Measurements from ENCODE around the gene STX1B. TPM values are rescaled to one million over a fixed set of nuclear protein-coding genes. Genes with fewer than 3 reads are reported as not detected.

The STX1B gene
- total RNA-seq, 1 experiment from 2014 or later = not detected

DNA sequence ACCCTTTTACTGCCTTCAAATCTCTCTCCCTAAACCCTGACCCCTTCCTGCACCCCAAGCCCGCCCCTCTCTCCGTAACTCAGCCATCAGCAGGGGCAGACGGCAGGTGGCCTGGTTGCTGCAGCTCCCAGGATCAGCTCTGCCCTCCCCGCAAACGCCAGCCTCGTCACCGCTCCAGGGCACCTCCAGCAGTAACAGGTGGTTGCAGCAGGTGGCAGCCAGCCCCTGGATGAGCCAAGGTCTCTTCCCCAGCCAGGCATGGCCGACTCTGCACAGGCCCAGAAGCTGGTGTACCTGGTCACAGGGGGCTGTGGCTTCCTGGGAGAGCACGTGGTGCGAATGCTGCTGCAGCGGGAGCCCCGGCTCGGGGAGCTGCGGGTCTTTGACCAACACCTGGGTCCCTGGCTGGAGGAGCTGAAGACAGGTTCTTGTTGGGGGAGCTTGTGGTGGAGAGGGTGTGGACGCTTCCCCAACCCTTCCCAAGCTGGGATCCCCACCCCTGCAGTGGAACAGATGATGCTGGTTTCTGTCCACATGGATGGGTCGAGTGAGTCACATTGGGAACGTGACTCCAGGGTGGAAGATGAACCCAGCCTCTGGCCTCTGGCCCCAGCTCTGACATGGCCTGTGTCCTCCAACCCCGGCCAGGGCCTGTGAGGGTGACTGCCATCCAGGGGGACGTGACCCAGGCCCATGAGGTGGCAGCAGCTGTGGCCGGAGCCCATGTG, 24.9 kb downstream of the STX1B start:
- DNase-seq (ENCODE audit: low read depth) = peak; percentile 79
- in situ Hi-C loops (cut with HindIII; ENCODE audit: low pct_unique_long_range_greater_than_20kb, low sequenced_read_pairs) = no loop called here

DNA sequence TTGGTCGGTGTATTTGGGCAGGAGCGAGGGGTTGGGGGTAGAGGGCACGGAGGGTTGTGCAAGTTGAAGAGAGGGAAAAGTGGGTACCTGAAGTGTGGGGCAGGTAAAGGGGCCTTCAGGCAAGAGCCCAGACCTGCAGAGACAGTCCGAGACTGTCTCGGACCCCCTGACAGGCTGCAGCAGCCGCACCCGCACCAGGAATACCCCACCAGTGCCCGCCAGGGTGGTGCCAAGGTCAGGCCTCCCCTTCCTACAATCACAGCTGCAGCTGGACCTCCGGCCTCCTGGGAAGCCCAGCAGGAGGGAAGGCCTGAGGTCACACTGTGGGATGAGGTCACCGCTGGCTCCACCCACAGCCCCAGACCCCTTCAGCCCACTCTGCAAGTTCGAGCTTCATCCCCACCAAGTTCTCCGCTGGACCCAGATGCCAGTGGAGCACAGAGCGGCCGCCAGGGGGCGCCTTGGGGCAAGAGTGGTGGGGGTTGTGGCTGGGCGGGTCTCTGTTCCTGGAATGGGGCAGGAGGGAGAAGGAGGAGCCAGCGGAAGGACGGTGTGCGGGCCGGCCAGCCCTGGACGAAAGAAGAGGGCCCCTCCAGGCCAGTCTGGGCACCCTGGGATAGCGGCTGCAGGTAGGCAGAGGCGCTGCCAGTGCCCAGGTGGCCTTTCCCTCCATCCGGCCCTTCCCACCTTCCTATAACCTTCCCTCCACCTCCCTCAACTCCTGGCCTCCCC, 25.6 kb downstream of the STX1B start, which contains the start of gene HSD3B7:
Gene HSD3B7 (plus strand): TSS at position 539 of the 732 bp plus-strand sequence. CDS start 452 bp downstream, outside the sequence.
- DNase-seq (ENCODE audit: low read depth) = peak; percentile 82
- in situ Hi-C loops (cut with HindIII; ENCODE audit: low pct_unique_long_range_greater_than_20kb, low sequenced_read_pairs) = no loop called here

DNA sequence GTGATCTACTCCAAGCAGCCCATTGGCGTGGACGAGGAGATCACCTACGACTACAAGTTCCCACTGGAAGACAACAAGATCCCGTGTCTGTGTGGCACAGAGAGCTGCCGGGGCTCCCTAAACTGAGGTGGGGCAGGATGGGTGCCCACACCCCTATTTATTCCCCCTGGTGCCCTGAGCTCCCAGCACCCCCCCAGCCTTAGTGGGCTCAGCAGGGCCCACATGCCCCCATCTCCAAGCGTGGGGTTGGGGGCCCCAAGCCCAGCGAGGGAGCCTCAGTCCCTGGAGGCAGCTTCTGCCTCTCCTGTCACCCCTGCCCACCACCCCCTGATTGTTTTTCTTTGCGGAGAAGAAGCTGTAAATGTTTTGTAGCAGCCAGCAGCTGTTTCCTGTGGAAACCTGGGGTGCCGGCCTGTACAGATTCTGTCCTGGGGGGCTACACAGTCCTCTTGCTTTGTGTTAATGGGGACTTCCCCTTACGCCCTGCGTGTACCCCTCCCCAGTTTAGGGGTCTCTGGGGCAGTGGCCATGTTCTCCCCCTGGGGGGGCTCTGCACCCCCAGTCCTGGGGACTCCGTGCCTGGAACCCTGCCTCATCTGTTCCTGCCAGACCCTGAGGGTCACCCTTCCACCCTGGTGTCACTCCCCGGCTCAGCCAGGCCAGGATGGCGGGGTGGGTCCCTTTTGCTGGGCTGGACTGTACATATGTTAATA, 26.4 kb downstream of the STX1B start:
- DNase-seq (ENCODE audit: low read depth) = no peak
- in situ Hi-C loops (cut with HindIII; ENCODE audit: low pct_unique_long_range_greater_than_20kb, low sequenced_read_pairs) = no loop called here

DNA sequence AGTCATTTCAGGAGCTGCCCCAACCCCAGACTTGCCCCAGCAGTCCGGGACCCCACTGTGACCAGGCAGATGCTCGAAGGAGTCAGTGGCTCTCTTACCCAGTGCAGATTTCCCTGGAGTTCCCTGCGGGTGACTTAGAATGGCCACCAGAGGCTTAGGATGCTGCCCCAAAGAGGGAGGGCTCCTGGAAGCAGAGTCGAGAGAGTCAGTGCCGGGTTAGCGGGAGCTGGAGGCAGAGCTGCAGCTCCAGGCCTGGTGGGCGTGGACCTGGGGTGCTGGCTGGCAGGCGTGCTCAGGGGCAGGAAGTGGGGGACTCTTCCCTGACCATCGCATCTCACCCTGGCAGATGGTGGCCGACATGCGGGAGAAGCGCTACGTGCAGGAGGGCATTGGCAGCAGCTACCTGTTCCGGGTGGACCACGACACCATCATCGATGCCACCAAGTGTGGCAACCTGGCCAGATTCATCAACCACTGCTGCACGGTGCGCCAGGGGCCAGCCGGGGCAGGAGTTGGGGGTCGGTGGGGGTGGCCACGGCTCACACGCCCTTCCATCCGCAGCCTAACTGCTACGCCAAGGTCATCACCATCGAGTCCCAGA, 27.0 kb downstream of the STX1B start:
- no peak for DNase-seq (ENCODE audit: low read depth)
- in situ Hi-C loops (cut with HindIII; ENCODE audit: low pct_unique_long_range_greater_than_20kb, low sequenced_read_pairs) = no loop called here

DNA sequence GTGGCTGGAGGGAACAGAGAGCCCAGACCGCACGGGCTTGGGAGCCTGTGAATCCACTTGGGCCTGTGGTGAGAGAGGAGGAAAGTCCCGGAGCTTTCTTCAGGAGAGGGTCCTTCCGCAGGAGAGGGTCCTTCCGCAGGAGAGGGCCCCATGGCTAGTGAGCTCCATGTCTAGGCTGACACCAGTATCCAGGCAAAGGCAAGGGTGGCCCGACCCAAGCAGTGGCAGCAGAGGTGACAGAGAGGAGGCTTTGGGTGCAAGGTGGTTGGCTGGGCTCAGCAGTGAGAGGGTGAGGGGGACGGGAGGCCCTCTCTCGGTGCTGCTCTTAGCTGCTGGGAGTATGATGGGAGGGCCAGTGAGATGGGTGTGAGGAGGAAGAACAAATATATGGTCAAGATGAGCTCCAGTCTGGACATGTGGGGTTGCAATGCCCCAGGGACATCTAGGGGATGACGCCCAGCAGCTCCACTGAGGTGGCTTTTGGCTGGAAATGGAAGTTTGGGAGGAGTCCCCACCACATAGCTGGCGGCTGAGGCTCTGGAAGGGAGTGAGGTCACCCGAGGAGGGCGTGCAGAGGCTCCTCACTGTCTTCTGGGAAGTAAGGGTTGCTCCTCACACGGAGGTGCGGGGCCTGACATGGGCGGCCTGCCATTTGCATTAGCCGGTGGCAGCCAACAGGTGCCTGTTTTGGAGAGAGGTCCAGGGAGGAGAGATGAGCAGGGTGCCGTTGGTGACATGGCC, 27.7 kb downstream of the STX1B start:
- no peak for DNase-seq (ENCODE audit: low read depth)
- in situ Hi-C loops (cut with HindIII; ENCODE audit: low pct_unique_long_range_greater_than_20kb, low sequenced_read_pairs) = no loop called here

DNA sequence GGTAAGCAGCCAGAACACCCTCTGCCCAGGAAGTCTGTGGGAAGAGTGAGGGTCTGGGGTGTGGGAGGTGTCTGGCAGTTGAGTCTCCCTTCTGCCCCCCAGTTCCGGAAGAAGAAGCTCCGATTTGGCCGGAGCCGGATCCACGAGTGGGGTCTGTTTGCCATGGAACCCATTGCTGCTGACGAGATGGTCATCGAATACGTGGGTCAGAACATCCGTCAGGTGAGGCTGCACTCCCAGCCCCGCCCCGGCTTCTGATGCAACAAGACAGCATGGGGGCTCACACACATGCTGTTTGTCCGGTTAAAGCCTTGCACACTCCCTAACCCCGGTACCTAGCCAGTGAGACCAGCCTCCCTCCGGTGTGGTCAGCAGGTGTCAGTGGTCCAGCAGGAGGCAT, 29.5 kb downstream of the STX1B start:
- in situ Hi-C loops (cut with HindIII; ENCODE audit: low pct_unique_long_range_greater_than_20kb, low sequenced_read_pairs) = no loop called here
- DNase-seq (ENCODE audit: low read depth) = no peak

DNA sequence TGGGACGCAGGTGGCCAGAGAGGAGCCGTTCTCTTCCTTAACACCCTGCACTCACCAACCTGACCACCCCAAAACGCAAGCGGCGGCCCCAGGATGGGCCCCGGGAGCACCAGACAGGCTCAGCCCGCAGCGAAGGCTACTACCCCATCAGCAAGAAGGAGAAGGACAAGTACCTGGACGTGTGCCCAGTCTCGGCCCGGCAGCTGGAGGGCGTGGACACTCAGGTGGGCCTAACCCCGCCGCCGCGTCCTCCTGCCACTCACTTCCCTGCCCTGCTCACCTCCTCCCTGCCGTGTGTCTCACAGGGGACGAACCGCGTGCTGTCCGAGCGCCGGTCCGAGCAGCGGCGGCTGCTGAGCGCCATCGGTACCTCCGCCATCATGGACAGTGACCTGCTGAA, 30.0 kb downstream of the STX1B start:
- in situ Hi-C loops (cut with HindIII; ENCODE audit: low pct_unique_long_range_greater_than_20kb, low sequenced_read_pairs) = no loop called here
- no peak for DNase-seq (ENCODE audit: low read depth)

DNA sequence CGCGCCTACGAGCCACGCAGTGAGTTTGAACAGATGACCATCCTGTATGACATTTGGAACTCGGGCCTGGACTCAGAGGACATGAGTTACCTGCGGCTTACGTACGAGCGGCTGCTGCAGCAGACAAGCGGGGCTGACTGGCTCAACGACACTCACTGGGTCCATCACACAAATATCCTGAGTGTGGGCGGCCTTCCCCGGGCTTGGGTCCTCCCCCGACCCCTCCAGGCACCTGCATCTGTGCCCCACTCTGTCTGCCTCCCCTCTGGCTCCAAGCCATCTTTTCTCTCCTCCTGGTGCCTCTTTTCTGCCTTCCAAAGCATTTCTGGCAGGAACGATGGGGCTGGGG, 30.4 kb downstream of the STX1B start:
- DNase-seq (ENCODE audit: low read depth) = no peak
- in situ Hi-C loops (cut with HindIII; ENCODE audit: low pct_unique_long_range_greater_than_20kb, low sequenced_read_pairs) = no loop called here

DNA sequence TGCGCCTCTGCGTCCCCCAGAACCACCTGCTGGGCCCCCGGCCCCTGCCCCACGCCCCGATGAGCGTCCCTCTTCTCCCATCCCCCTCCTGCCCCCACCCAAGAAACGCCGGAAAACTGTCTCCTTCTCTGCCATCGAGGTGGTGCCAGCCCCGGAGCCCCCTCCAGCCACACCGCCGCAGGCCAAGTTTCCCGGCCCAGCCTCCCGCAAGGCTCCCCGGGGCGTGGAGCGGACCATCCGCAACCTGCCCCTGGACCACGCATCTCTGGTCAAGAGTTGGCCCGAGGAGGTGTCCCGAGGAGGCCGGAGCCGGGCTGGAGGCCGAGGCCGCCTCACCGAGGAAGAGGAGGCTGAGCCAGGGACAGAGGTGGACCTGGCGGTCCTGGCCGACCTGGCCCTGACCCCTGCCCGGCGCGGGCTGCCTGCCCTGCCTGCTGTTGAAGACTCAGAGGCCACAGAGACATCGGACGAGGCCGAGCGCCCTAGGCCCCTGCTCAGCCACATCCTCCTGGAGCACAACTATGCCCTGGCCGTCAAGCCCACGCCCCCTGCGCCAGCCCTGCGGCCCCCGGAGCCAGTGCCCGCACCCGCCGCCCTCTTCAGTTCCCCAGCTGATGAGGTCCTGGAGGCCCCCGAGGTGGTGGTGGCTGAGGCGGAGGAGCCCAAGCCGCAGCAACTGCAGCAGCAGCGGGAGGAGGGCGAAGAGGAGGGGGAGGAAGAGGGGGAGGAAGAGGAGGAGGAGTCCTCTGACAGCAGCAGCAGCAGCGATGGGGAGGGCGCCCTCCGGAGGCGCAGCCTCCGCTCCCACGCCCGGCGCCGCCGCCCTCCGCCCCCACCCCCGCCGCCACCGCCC, 31.0 kb downstream of the STX1B start:
- in situ Hi-C loops (cut with HindIII; ENCODE audit: low pct_unique_long_range_greater_than_20kb, low sequenced_read_pairs) = no loop called here

DNA sequence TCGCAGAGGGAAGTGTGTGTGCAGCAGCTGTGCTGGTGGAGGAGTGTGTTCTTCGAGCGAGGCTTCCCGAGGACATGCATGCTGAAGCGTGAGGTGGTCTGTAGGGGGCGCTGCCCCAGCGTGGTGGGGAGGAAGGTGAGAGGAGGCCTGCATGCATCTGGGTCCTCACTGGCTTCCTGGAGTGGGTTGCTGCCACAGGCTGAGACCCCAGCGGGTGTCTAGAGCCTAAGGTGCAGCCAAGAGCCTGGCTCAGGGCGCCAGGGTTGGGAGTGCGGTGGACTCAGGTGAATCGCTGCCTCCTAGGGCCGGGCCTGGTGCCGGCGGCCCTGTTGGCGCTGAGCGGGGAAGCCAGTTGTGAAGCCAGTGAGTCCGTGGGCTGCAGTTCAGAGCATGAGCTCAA, 32.9 kb downstream of the STX1B start:
- DNase-seq (ENCODE audit: low read depth) = no peak
- in situ Hi-C loops (cut with HindIII; ENCODE audit: low pct_unique_long_range_greater_than_20kb, low sequenced_read_pairs) = no loop called here

More for the DNA sequence above, 31.0 kb downstream of the STX1B start:
- no peak for DNase-seq (ENCODE audit: low read depth)

DNA sequence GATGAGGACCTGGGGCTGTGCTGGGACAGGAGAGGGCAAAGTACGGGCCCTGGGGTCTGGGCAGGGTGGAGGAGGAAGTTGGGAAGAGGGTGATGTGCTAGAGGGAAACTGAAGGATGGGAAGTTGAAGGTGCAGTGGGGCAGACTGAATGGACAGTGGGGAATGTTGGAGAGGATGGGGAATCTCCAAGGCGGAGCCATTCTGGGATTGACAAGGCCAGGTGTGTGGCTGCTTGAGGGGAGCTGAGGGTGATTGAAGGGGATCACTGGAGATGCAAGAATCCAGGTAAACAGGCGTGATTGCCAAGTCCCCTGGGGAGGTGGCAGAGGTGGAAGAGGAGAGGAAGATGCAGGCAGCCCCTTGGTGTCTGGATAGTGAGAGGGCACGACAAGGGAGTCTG, 34.0 kb downstream of the STX1B start:
- DNase-seq (ENCODE audit: low read depth) = no peak
- in situ Hi-C loops (cut with HindIII; ENCODE audit: low pct_unique_long_range_greater_than_20kb, low sequenced_read_pairs) = no loop called here

DNA sequence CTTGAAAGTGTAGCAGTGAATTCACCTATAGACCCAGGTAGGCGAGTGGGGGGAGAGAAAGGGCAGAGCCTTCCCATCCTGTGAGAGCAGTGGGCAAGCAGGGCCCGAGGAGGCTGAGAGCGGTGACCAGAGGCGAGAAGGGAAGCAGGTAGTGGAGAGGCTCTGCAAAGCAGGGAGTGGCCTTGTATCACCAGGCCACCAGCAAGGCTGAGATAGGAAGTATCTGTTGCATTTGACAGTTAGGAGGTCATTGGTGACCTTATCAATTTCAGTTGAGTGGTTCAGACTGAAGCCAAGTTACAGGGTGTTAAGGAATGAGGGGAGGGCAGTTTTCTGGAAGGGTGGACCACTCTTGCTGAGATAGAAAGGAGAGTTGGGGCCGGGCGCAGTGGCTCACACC, 36.1 kb downstream of the STX1B start:
- in situ Hi-C loops (cut with HindIII; ENCODE audit: low pct_unique_long_range_greater_than_20kb, low sequenced_read_pairs) = no loop called here
- no peak for DNase-seq (ENCODE audit: low read depth)

DNA sequence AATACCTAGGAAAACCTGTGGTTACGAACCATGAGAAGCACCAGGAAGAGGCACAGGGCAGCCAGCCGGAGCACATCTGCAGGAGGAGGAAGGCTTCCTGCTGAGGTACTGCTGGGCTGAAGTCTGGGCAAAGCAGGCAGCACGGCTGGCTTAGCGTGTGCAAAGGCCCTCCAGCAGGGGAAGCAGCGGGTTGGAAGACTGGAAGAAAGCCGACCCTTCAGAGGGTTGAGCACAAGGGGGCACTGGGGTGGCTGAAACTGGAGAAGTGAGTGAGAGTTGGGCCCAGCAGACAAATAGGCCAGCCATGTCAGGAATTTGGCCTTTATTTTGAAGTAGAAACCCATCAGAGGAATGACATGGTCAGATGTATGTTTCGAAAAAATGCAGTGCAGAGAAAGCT, 37.6 kb downstream of the STX1B start:
- no peak for DNase-seq (ENCODE audit: low read depth)
- in situ Hi-C loops (cut with HindIII; ENCODE audit: low pct_unique_long_range_greater_than_20kb, low sequenced_read_pairs) = no loop called here

DNA sequence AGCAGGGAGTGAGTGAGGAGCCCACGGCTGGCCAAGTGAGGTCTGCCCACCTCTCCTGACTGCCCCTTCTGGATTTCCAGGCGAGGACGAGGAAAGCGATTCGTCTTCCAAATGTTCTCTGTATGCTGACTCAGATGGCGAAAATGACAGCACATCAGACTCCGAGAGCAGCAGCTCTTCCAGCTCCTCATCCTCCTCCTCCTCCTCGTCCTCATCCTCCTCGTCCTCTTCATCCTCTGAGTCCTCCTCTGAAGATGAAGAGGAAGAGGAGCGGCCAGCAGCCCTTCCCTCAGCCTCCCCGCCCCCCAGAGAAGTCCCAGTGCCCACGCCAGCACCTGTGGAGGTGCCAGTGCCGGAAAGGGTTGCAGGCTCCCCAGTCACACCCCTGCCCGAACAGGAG, 39.1 kb downstream of the STX1B start:
- in situ Hi-C loops (cut with HindIII; ENCODE audit: low pct_unique_long_range_greater_than_20kb, low sequenced_read_pairs) = no loop called here

DNA sequence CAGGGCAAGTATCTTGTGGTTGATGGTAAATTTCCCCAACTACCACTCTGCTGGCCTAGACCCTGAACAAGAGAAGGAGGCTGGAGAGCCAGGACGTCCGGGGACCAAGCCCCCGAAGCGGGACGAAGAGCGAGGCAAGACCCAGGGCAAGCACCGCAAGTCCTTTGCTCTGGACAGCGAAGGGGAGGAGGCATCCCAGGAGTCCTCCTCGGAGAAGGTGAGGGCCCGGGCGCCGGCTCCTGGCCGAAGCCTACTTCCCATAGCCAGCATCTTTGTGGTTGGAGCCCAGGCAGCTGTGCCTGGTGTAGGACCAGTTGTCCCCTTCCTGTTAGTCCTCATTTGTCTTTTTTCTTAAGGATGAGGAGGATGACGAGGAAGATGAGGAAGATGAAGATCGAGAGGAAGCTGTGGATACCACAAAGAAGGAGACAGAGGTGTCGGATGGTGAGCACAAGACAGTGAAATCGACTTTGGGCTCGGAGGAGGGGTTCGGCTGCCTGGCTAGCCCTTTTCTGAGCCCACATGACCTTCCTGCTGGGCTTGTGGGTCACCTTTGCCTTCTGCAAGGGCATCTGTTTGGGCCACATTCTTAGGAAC, 41.1 kb downstream of the STX1B start:
- DNase-seq (ENCODE audit: low read depth) = no peak
- in situ Hi-C loops (cut with HindIII; ENCODE audit: low pct_unique_long_range_greater_than_20kb, low sequenced_read_pairs) = no loop called here

More for the DNA sequence above, 39.1 kb downstream of the STX1B start:
- no peak for DNase-seq (ENCODE audit: low read depth)

DNA sequence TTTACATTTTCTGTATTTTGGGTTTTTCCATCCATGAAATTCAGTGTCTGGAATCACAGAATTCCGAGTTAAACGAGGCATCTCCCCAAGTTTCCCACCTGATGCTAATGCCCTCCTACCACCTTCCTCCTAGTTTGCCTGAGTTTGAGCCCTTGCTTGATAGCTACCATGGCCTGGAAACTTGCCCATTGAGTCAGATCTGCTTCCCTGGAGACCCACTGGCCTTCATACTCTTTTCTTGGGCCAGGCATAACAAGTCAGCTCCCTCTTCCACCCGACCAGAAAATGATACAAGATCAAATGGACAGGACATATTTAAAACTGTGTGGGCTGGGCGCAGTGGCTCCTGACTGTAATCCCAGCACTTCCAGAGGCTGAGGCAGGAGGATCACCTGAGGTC, 42.6 kb downstream of the STX1B start:
- no peak for DNase-seq (ENCODE audit: low read depth)
- in situ Hi-C loops (cut with HindIII; ENCODE audit: low pct_unique_long_range_greater_than_20kb, low sequenced_read_pairs) = no loop called here

DNA sequence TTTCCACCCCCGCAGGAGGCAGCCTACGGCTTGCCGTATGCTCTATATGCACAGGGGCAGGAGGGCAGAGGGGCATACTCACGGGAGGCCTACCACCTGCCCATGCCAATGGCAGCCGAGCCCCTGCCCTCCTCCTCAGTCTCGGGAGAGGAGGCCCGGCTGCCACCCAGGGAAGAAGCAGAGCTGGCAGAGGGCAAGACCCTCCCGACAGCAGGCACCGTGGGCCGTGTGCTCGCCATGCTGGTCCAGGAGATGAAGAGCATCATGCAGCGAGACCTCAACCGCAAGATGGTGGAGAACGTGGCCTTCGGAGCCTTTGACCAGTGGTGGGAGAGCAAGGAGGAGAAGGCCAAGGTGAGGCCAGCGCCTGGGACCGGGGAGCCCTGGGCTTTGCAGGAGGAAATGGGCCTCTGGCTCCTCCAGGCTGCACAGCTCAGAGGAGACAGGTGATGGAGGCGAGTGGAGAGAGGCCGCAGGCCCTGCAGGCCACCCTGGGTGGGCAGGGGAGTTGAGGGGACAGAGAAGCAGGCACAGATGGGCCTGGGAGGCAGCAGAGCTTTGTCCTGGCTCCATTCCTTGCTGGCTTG, 44.3 kb downstream of the STX1B start:
- in situ Hi-C loops (cut with HindIII; ENCODE audit: low pct_unique_long_range_greater_than_20kb, low sequenced_read_pairs) = no loop called here
- DNase-seq (ENCODE audit: low read depth) = no peak
